Ovary (tissue), 3 donors: ENCODE measurements around the gene CFB.

ENCODE experiments used
- EP300 ChIP-seq: sonication (generic); formaldehyde crosslinking; IDR thresholded peaks from one replicate; pipeline ENCODE4 v1.6.1; 2017; ENCODE audit warnings: antibody characterized with exemption
- TF ChIP-seq, protein P1 (sequence below), 3 donors: fragments of 450-650 bp in 2 of 3; fragments of 200-600 bp in 1 of 3; IDR thresholded peaks; one replicate each; pipeline versions ENCODE4 v1.5.1 to v1.8.0; 2016 to 2022; ENCODE audit warnings: antibody characterized with exemption in 3 of 3, mild to moderate bottlenecking in 1 of 3
- donor health status: DM: no; HTN: no; CAD: no.

GRCh38 chr6:31971993-31972708 lies 26.3 kb downstream of the CFB start, which contains the start of gene DXO:
- TF ChIP-seq, protein P1, sequence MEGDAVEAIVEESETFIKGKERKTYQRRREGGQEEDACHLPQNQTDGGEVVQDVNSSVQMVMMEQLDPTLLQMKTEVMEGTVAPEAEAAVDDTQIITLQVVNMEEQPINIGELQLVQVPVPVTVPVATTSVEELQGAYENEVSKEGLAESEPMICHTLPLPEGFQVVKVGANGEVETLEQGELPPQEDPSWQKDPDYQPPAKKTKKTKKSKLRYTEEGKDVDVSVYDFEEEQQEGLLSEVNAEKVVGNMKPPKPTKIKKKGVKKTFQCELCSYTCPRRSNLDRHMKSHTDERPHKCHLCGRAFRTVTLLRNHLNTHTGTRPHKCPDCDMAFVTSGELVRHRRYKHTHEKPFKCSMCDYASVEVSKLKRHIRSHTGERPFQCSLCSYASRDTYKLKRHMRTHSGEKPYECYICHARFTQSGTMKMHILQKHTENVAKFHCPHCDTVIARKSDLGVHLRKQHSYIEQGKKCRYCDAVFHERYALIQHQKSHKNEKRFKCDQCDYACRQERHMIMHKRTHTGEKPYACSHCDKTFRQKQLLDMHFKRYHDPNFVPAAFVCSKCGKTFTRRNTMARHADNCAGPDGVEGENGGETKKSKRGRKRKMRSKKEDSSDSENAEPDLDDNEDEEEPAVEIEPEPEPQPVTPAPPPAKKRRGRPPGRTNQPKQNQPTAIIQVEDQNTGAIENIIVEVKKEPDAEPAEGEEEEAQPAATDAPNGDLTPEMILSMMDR (IDR thresholded peaks at IDR 0.05): no peak
- peak; percentile 65 for TF ChIP-seq EP300
